Measurements from ENCODE around the gene NRG3.

The NRG3 gene

DNA sequence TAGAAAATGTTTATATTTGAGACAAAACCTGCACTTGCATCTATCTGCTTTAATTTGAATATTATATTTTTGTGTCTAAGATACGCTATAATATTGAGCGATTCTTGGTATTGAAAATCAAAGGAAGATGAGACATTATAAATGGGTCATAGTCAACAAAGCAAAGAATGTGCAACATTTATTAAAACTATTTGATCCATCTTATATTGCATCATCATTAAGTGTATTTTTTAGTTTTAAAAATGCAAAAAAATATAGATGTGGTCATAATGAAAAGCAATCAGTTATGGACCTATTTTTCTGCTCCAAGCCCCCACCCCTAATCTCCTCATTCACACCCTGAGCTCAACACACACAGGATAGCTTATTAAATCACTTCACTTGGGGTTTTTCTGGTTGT is 847.3 kb downstream of the NRG3 start:
- H3K9ac ChIP-seq (ENCODE audit: low read depth, low read length): no peak overlapping the region
- no peaks in the 10 kb centered on the region for H3K36me3 ChIP-seq (ENCODE audit: insufficient read depth, low read length)
- H3K4me3 ChIP-seq (ENCODE audit: low read length): no peak overlapping the region
- H3K4me2 ChIP-seq (ENCODE audit: low read length): no peak overlapping the region
- H3K27me3 ChIP-seq (ENCODE audit: control insufficient read depth, insufficient read depth, low read length): no peaks in the 10 kb centered on the region
- no peaks in the 10 kb centered on the region for H3K4me1 ChIP-seq (ENCODE audit: control insufficient read depth, insufficient read depth, low read length)
- no peaks in the 10 kb centered on the region for H3K9me3 ChIP-seq (replicated peaks; ENCODE audit: low read length)

DNA sequence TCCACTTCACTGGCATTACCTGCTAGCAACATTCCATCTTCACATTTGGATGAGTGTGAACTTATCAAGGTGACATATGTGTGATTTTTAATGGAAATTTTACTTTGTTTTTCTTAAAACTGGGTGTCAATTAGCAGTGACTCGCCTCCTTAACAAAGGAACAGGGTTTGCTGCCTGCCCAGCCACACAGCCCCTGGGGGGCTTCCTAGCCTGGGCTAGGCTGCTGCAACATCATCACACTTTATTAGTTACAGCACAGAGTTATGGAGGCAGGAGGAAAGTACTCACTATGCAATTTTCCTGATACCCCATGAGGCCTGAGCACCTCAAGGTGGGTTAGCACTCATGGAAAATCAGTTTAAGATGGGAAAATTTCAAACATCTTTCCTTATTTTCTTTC is 861.3 kb downstream of the NRG3 start:
- H3K9ac ChIP-seq (ENCODE audit: low read depth, low read length): no peak overlapping the region
- H3K27me3 ChIP-seq (ENCODE audit: control insufficient read depth, insufficient read depth, low read length): no peaks in the 10 kb centered on the region
- no peak overlapping the region for H3K4me3 ChIP-seq (ENCODE audit: low read length)
- no peak overlapping the region for H3K4me2 ChIP-seq (ENCODE audit: low read length)
- H3K9me3 ChIP-seq (replicated peaks; ENCODE audit: low read length): peaks cover 4% of the 10 kb centered on the region
- no peaks in the 10 kb centered on the region for H3K36me3 ChIP-seq (ENCODE audit: insufficient read depth, low read length)
- H3K4me1 ChIP-seq (ENCODE audit: control insufficient read depth, insufficient read depth, low read length): no peaks in the 10 kb centered on the region

DNA sequence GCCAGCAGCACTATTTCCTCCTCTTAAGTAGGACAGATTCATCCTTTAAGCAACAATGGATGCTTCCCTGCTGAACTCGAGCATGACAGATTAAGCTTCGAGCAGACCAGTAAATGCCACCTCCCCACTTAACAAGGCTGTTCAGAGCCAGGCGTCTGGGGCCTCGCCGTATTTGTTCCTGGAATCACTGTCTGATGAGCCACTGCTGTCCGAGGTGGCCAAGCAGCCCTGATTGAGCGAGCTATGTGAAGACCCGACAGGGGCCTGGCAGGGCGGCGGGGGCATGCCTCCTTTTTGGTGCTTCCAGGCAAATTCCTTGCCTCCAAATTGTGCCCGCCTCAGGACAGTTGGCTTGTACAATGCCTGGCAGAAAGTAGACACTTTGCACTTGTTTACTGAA is 862.6 kb downstream of the NRG3 start:
- Histone ChIP-seq H3K9ac (ENCODE audit: low read depth, low read length) (no peak overlapping the region), H3K4me2 (ENCODE audit: low read length) (no peak overlapping the region), H3K27me3 (ENCODE audit: control insufficient read depth, insufficient read depth, low read length) (no peaks in the 10 kb centered on the region), H3K4me1 (ENCODE audit: control insufficient read depth, insufficient read depth, low read length) (no peaks in the 10 kb centered on the region), H3K36me3 (ENCODE audit: insufficient read depth, low read length) (no peaks in the 10 kb centered on the region), H3K9me3 (replicated peaks; ENCODE audit: low read length) (peaks cover 5% of the 10 kb centered on the region), H3K4me3 (ENCODE audit: low read length) (no peak overlapping the region)

DNA sequence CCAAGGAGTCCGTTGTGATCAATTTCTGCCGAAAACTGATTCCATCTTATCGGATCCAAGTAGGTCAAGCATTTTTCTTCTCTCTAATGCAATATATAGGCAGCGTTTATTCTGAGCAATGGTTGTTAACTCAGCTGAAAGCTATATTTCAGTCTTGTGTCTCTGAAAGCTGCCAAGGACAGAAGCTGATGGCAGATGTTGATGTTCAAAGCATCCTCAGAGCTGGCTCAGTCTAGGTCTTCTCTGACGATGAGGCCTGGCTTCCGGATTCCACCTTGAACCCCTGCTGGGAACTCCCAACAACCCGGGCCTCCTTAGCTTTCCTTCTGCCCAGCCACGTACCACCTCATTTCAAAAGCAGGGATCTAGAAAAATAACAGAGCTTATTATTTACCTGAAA is 863.6 kb downstream of the NRG3 start:
- H3K4me3 ChIP-seq (ENCODE audit: low read length): no peak overlapping the region
- no peaks in the 10 kb centered on the region for H3K27me3 ChIP-seq (ENCODE audit: control insufficient read depth, insufficient read depth, low read length)
- no peak overlapping the region for H3K4me2 ChIP-seq (ENCODE audit: low read length)
- H3K9me3 ChIP-seq (replicated peaks; ENCODE audit: low read length): peaks cover 5% of the 10 kb centered on the region
- H3K36me3 ChIP-seq (ENCODE audit: insufficient read depth, low read length): no peaks in the 10 kb centered on the region
- no peak overlapping the region for H3K9ac ChIP-seq (ENCODE audit: low read depth, low read length)
- H3K4me1 ChIP-seq (ENCODE audit: control insufficient read depth, insufficient read depth, low read length): no peaks in the 10 kb centered on the region

DNA sequence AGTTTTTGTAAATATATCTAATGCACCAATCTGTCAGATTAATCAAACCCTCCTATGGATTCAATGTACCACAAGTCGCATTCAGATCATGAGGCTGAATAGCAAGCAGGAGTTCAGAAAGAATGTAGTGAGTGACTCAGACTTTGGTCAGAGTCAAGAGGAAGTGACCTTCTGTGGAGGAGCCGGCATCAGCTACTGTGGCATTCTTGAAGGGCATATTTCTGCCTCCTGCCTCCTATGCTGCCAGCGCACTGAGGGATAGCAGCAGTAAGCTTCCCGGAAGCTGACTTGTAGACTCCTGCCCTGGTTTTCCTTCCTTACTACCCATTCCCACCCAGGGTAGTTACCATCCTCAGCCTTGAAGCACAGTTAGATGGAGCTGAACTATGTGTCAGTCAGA is 867.5 kb downstream of the NRG3 start:
- H3K4me3 ChIP-seq (ENCODE audit: low read length): no peak overlapping the region
- no peak overlapping the region for H3K9ac ChIP-seq (ENCODE audit: low read depth, low read length)
- H3K4me2 ChIP-seq (ENCODE audit: low read length): no peak overlapping the region
- no peaks in the 10 kb centered on the region for H3K4me1 ChIP-seq (ENCODE audit: control insufficient read depth, insufficient read depth, low read length)
- no peaks in the 10 kb centered on the region for H3K36me3 ChIP-seq (ENCODE audit: insufficient read depth, low read length)
- no peaks in the 10 kb centered on the region for H3K27me3 ChIP-seq (ENCODE audit: control insufficient read depth, insufficient read depth, low read length)
- H3K9me3 ChIP-seq (replicated peaks; ENCODE audit: low read length): peaks cover 5% of the 10 kb centered on the region

DNA sequence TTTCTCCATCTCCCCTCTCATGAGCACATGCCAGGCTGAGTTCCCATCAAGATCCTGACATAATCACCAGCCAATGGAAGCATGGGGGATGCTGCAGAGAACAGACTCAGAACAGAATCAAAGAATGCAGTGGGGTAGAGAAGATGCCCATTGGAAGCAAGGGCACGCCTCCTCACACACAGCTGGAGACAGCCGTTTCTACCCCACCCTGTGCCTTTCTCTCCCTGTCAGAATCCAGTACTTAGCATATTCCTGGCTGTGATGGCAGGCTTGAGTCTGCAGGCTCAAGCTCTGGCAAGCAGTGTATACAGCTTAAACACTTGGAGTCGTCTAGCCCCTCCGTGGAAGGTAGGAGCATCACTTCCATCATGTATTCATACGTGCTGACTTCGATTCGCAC is 867.9 kb downstream of the NRG3 start:
- no peak overlapping the region for H3K4me3 ChIP-seq (ENCODE audit: low read length)
- no peaks in the 10 kb centered on the region for H3K27me3 ChIP-seq (ENCODE audit: control insufficient read depth, insufficient read depth, low read length)
- no peaks in the 10 kb centered on the region for H3K36me3 ChIP-seq (ENCODE audit: insufficient read depth, low read length)
- no peak overlapping the region for H3K9ac ChIP-seq (ENCODE audit: low read depth, low read length)
- H3K9me3 ChIP-seq (replicated peaks; ENCODE audit: low read length): peaks cover 5% of the 10 kb centered on the region
- H3K4me2 ChIP-seq (ENCODE audit: low read length): no peak overlapping the region
- H3K4me1 ChIP-seq (ENCODE audit: control insufficient read depth, insufficient read depth, low read length): no peaks in the 10 kb centered on the region

DNA sequence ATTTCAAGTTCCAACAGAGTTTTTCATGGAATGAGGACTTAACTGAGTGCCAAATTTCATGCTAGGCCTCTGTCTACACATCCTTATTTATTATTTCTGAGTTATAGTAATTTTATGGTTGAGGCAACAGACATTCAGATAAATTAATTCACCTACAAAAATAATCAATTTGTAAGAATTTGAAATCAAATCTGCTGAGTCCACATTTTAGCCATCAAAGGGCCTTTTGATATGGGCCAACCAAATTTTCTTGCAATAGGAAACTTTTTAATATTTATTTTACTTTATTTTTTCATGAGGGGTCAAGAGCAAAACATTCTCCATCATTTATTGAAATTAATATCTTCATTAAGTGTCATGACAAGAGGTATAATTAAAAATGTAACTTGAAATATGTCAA is 875.5 kb downstream of the NRG3 start:
- Histone ChIP-seq H3K4me2 (ENCODE audit: low read length) (no peak overlapping the region), H3K4me1 (ENCODE audit: control insufficient read depth, insufficient read depth, low read length) (no peaks in the 10 kb centered on the region), H3K27me3 (ENCODE audit: control insufficient read depth, insufficient read depth, low read length) (no peaks in the 10 kb centered on the region), H3K4me3 (ENCODE audit: low read length) (no peak overlapping the region), H3K36me3 (ENCODE audit: insufficient read depth, low read length) (no peaks in the 10 kb centered on the region), H3K9ac (ENCODE audit: low read depth, low read length) (no peak overlapping the region), H3K9me3 (replicated peaks; ENCODE audit: low read length) (no peaks in the 10 kb centered on the region)

DNA sequence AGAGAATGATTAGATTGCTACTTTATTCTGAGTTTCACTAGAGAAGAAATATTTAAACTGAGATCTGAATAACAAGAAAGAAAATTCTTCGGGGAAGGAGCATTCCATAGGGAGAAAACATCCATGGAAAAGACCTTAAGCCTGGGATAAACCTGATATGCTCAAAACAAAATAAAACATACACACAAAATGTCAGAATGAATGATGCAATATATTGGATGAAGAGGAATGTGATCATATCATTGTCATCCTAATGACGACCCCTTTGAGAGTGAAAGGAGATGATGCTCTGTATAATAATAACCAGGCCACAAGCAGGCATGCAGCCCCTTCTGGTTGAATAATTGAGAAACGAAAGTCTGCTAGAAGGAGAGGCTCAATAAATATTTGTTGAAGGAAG is 882.4 kb downstream of the NRG3 start:
- H3K4me1 ChIP-seq (ENCODE audit: control insufficient read depth, insufficient read depth, low read length): no peaks in the 10 kb centered on the region
- H3K9ac ChIP-seq (ENCODE audit: low read depth, low read length): no peak overlapping the region
- H3K27me3 ChIP-seq (ENCODE audit: control insufficient read depth, insufficient read depth, low read length): no peaks in the 10 kb centered on the region
- no peak overlapping the region for H3K4me3 ChIP-seq (ENCODE audit: low read length)
- H3K4me2 ChIP-seq (ENCODE audit: low read length): no peak overlapping the region
- no peaks in the 10 kb centered on the region for H3K36me3 ChIP-seq (ENCODE audit: insufficient read depth, low read length)
- H3K9me3 ChIP-seq (replicated peaks; ENCODE audit: low read length): peaks cover 3% of the 10 kb centered on the region

DNA sequence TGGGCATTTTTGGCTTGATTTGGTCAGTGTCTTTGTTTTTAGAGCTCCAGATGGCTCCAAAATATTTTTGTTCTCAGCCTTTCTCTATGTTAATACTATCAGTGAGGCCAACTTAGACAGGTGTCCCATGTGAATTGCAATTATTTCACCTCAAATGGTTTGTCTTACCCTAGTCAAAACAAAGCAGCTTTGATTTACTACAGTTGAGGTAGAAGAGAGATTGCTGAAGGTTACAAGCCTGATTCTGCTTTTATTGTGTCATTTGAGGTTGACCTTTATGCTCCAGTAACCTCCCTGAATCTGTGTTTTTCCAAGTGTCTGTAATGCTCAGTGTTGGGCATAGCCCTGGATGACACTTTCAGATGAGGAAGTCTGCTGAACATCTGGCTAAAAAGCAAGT is 882.9 kb downstream of the NRG3 start:
- no peak overlapping the region for H3K9ac ChIP-seq (ENCODE audit: low read depth, low read length)
- no peaks in the 10 kb centered on the region for H3K4me1 ChIP-seq (ENCODE audit: control insufficient read depth, insufficient read depth, low read length)
- no peak overlapping the region for H3K4me2 ChIP-seq (ENCODE audit: low read length)
- peaks cover 3% of the 10 kb centered on the region for H3K9me3 ChIP-seq (replicated peaks; ENCODE audit: low read length)
- no peaks in the 10 kb centered on the region for H3K27me3 ChIP-seq (ENCODE audit: control insufficient read depth, insufficient read depth, low read length)
- H3K36me3 ChIP-seq (ENCODE audit: insufficient read depth, low read length): no peaks in the 10 kb centered on the region
- H3K4me3 ChIP-seq (ENCODE audit: low read length): no peak overlapping the region

DNA sequence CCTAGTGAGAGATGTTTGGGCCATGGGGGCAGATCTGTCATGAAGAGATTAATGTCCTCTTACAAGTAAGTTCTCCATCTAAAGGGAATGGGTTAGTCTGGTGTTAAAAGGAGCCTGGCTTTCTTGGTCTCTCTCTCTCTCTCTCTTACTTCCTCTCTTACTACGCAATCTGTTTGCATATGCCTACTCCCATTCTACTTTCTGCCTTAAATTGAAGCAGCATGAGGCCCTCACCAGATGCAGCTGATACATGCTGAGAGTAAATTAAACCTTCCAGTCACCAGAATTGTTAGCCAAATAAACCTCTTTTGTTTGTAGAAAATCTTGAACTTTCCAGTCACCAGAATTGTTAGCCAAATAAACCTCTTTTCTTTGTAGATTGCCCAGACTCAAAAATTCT is 884.1 kb downstream of the NRG3 start:
- Histone ChIP-seq H3K9me3 (replicated peaks; ENCODE audit: low read length) (peaks cover 3% of the 10 kb centered on the region), H3K9ac (ENCODE audit: low read depth, low read length) (no peak overlapping the region), H3K4me3 (ENCODE audit: low read length) (no peak overlapping the region), H3K27me3 (ENCODE audit: control insufficient read depth, insufficient read depth, low read length) (no peaks in the 10 kb centered on the region), H3K4me1 (ENCODE audit: control insufficient read depth, insufficient read depth, low read length) (no peaks in the 10 kb centered on the region), H3K4me2 (ENCODE audit: low read length) (no peak overlapping the region), H3K36me3 (ENCODE audit: insufficient read depth, low read length) (no peaks in the 10 kb centered on the region)

DNA sequence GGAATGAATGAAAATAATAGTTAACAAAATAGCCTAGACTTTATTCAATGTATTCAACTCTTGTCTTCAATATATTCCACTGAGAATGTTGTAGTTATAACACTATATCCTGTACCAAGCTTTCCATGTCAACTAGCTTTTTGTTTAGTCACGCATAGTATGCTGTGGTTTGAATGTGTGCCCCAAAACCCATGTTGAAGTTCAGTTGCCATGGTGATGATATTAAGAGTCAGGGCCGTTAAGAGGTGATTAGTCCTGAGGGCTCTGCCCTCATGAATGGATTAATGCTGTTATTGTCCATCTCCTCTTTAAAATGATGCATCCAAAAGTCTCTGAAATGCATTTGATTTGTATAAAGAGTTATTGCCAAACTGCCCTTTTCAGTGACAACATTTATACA is 887.6 kb downstream of the NRG3 start:
- H3K4me3 ChIP-seq (ENCODE audit: low read length): no peak overlapping the region
- H3K9me3 ChIP-seq (replicated peaks; ENCODE audit: low read length): peaks cover 3% of the 10 kb centered on the region
- no peaks in the 10 kb centered on the region for H3K27me3 ChIP-seq (ENCODE audit: control insufficient read depth, insufficient read depth, low read length)
- H3K4me1 ChIP-seq (ENCODE audit: control insufficient read depth, insufficient read depth, low read length): no peaks in the 10 kb centered on the region
- no peaks in the 10 kb centered on the region for H3K36me3 ChIP-seq (ENCODE audit: insufficient read depth, low read length)
- H3K9ac ChIP-seq (ENCODE audit: low read depth, low read length): no peak overlapping the region
- H3K4me2 ChIP-seq (ENCODE audit: low read length): no peak overlapping the region

DNA sequence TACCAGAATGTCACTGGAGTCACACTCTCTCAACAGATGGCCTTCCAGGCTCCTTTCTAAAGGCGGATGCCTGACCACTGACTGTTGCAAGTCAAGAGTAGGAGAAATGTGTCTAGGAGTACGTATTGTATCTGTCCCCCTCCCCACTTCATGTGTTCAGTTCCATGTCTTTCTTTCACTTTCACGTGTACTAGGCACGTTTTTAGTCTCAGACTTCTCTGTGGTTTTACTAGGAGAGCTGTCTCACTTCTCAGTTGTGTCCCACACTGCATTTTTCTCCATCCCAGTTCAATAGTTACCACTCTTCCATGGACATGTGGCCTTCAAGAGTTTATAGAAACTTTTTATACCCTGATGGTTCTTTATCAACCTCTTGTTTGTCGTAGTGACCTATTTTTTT is 893.0 kb downstream of the NRG3 start:
- no peaks in the 10 kb centered on the region for H3K4me1 ChIP-seq (ENCODE audit: control insufficient read depth, insufficient read depth, low read length)
- no peak overlapping the region for H3K4me2 ChIP-seq (ENCODE audit: low read length)
- H3K27me3 ChIP-seq (ENCODE audit: control insufficient read depth, insufficient read depth, low read length): no peaks in the 10 kb centered on the region
- no peak overlapping the region for H3K9ac ChIP-seq (ENCODE audit: low read depth, low read length)
- H3K36me3 ChIP-seq (ENCODE audit: insufficient read depth, low read length): no peaks in the 10 kb centered on the region
- peaks cover 5% of the 10 kb centered on the region for H3K9me3 ChIP-seq (replicated peaks; ENCODE audit: low read length)
- no peak overlapping the region for H3K4me3 ChIP-seq (ENCODE audit: low read length)

DNA sequence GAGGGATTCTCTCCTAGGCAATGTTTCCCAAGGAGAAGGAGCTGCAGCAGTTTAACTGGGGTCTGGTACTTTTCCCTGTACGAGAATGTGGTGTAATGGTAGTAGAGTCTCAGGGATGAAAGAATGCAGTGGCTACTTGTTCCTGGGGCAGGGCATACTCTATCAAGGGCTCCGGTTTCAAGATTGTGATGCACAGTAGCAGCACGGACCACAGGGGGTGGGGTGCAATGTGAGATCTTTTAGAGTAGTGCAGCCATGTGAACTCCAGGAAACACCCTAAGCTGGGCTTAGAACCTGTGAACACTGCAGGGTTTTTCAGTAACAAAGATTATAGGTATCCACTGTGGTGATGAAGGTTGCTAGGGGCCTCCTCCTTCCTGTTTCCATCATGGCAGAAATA is 903.9 kb downstream of the NRG3 start:
- H3K36me3 ChIP-seq (ENCODE audit: insufficient read depth, low read length): no peaks in the 10 kb centered on the region
- H3K27me3 ChIP-seq (ENCODE audit: control insufficient read depth, insufficient read depth, low read length): no peaks in the 10 kb centered on the region
- H3K4me3 ChIP-seq (ENCODE audit: low read length): no peak overlapping the region
- H3K4me1 ChIP-seq (ENCODE audit: control insufficient read depth, insufficient read depth, low read length): no peaks in the 10 kb centered on the region
- H3K9ac ChIP-seq (ENCODE audit: low read depth, low read length): no peak overlapping the region
- peaks cover 7% of the 10 kb centered on the region for H3K9me3 ChIP-seq (replicated peaks; ENCODE audit: low read length)
- H3K4me2 ChIP-seq (ENCODE audit: low read length): no peak overlapping the region

All from skeletal muscle satellite cell (primary cell).